A549 (cell line): ENCODE data around the gene TSPEAR. TPM values are rescaled to one million over a fixed set of nuclear protein-coding genes. Genes with fewer than 3 reads are reported as not detected.
A peak's percentile ranks its signal among the peaks of the same experiment; 100 is the strongest.

Experiments used
- ATAC-seq, 2 experiments: fragments of 200-7000 bp in 1 of 2; fragments of >200 bp in 1 of 2; cut with Nextera tagmentation in 1 of 2; cut with Tn5 transposase in 1 of 2; 3 replicates each; pipeline versions ENCODE4 v1.8.0 to v1.9.1; 2018 to 2020; ENCODE audit warnings: mild to moderate bottlenecking in 1 of 2, moderate library complexity in 1 of 2
- CTCF ChIA-PET: fragments of 300-600 bp; sonication (Branson Sonifier 250); formaldehyde crosslinking; extraction: SDS; loops from one replicate; lab custom pipeline; 2021; ENCODE audit warnings: antibody characterized with exemption, inconsistent platforms; lab: Yijun Ruan, JAX
- POLR2A ChIA-PET: fragments of 350-600 bp; formaldehyde crosslinking; extraction: SDS; loops from one replicate; lab custom pipeline; 2021; ENCODE audit warnings: antibody characterized with exemption, inconsistent platforms; lab: Yijun Ruan, JAX
- DNase-seq, 2 experiments: peaks; one replicate each; pipeline versions ENCODE4 v3.0.0 to v3.0.0-alpha.2; 2011 to 2016; ENCODE audit warnings: low read depth in 1 of 2, low spot score in 1 of 2
- FAIRE-seq: peaks from 2 replicates; lab custom pipeline; 2011; peaks lifted over from hg19 to GRCh38; lab: Jason Lieb, UNC
- H3K27ac ChIP-seq, 2 experiments: fragments of >200 bp; sonication (Bioruptor Twin); formaldehyde crosslinking; 3 replicates each; pipeline ENCODE4 v1.5.1; 2016 to 2017
- H3K4me1 ChIP-seq: fragments of >200 bp; sonication (Bioruptor Twin); formaldehyde crosslinking; 3 replicates; pipeline ENCODE4 v1.6.1; 2016
- H3K4me2 ChIP-seq: fragments of >200 bp; sonication (Bioruptor Twin); formaldehyde crosslinking; 3 replicates; pipeline ENCODE4 v1.6.1; 2016
- H3K4me3 ChIP-seq: fragments of >200 bp; sonication (Bioruptor Twin); formaldehyde crosslinking; 3 replicates; pipeline ENCODE4 v1.5.1; 2016
- H3K9me3 ChIP-seq: fragments of >200 bp; sonication (Bioruptor Twin); formaldehyde crosslinking; 3 replicates; pipeline ENCODE4 v1.6.1; 2016
- CBX8 ChIP-seq: fragments of 200-600 bp; sonication (generic); IDR thresholded peaks from 2 replicates; pipeline ENCODE4 v1.6.1; 2016
- CTCF ChIP-seq: fragments of >200 bp; sonication (Bioruptor Twin); formaldehyde crosslinking; IDR thresholded peaks from 3 replicates; pipeline ENCODE4 v1.5.1; 2016
- ELK1 ChIP-seq: fragments of 150-350 bp; IDR thresholded peaks from 2 replicates; pipeline ENCODE4 v1.6.1; 2014; ENCODE audit warnings: low read depth, mild to moderate bottlenecking, low read length
- GATA3 ChIP-seq: IDR thresholded peaks from 2 replicates; pipeline ENCODE4 v1.6.1; 2012; ENCODE audit warnings: borderline replicate concordance
- HDAC2 ChIP-seq: fragments of 200-600 bp; sonication (generic); IDR thresholded peaks from 2 replicates; pipeline ENCODE4 v1.6.1; 2016
- HEYL ChIP-seq: fragments of 250-450 bp; sonication (Bioruptor Pico); IDR thresholded peaks from 2 replicates; pipeline ENCODE4 v1.8.0; 2021; ENCODE audit warnings: mild to moderate bottlenecking, moderate library complexity
- HMGXB4 ChIP-seq: fragments of 250-450 bp; sonication (Bioruptor Pico); IDR thresholded peaks from 2 replicates; pipeline ENCODE4 v1.5.0; 2021; ENCODE audit warnings: mild to moderate bottlenecking, moderate library complexity, borderline replicate concordance
- HOXA7 ChIP-seq: fragments of 250-450 bp; sonication (Bioruptor Pico); IDR thresholded peaks from 2 replicates; pipeline ENCODE4 v1.5.0; 2020; ENCODE audit warnings: mild to moderate bottlenecking, moderate library complexity
- MAX ChIP-seq: IDR thresholded peaks from 2 replicates; pipeline ENCODE4 v1.6.1; 2012
- MYC ChIP-seq: IDR thresholded peaks from 2 replicates; pipeline ENCODE4 v1.6.1; 2012; ENCODE audit warnings: mild to moderate bottlenecking, inconsistent platforms, low read length, improper control_type of control experiment, borderline replicate concordance
- NR3C1 ChIP-seq: fragments of >200 bp; sonication (Bioruptor Twin); formaldehyde crosslinking; IDR thresholded peaks from 3 replicates; pipeline ENCODE4 v1.6.1; 2017
- RARB ChIP-seq: fragments of 250-450 bp; sonication (Bioruptor Pico); IDR thresholded peaks from 2 replicates; pipeline ENCODE4 v1.8.0; 2021; ENCODE audit warnings: mild to moderate bottlenecking, moderate library complexity
- RCOR1 ChIP-seq: fragments of 150-350 bp; IDR thresholded peaks from 2 replicates; pipeline ENCODE4 v1.6.1; 2014; ENCODE audit warnings: antibody characterized with exemption, low read length, low read depth
- RNF2 ChIP-seq: fragments of 200-600 bp; sonication (generic); IDR thresholded peaks from 2 replicates; pipeline ENCODE4 v1.6.1; 2016; ENCODE audit warnings: low read depth, mild to moderate bottlenecking, antibody characterized with exemption, moderate library complexity, borderline replicate concordance
- ZC3H11A ChIP-seq: fragments of 450-650 bp; IDR thresholded peaks from 2 replicates; pipeline ENCODE4 v1.6.1; 2014; ENCODE audit warnings: antibody characterized with exemption, mild to moderate bottlenecking
- ZFP36 ChIP-seq: fragments of 450-650 bp; IDR thresholded peaks from 2 replicates; pipeline ENCODE4 v1.6.1; 2014; ENCODE audit warnings: borderline replicate concordance; ENCODE audit not compliant: partially characterized antibody
- WGBS: methylation state at CpG from one replicate; pipeline ENCODE4 v1.1.6; 2017; ENCODE audit errors: missing lambda C conversion rate; 5-methylcytosine and 5-hydroxymethylcytosine counted together
- polyA plus RNA-seq, 4 experiments: library from polyadenylated mRNA; depleted of rRNA in 3 of 4; stranded (reverse); fragments of >200 nt; fragmentation: RNase III in 1 of 4; extraction: RNeasy Plus Mini Kit Qiagen cat#74134 plus additional on column Dnase treatment in 1 of 4; gene quantifications; 2 replicates in 3 of 4; 3 replicates in 1 of 4; pipeline ENCODE4 v1.2.3, GENCODE V29; 2011 to 2017

Gene TSPEAR
- polyA plus RNA-seq, 2 of the 4 experiments (the other 2 are of a cell fraction), result not detected

GRCh38 chr21:44482581-44483287 lies 228.6 kb downstream of the TSPEAR start:
- DNase-seq, result peak in 1 of 2 experiments; percentile 20
- TF ChIP-seq HMGXB4 (CRISPR knock-in tag) (no peak), RNF2 (no peak), HEYL (CRISPR knock-in tag) (no peak), MYC (no peak), ZFP36 (no peak), RCOR1 (no peak), RARB (CRISPR knock-in tag) (no peak), ZC3H11A (no peak), HDAC2 (no peak), MAX (no peak), ELK1 (no peak)
- TF ChIP-seq, all 56 proteins: peak for 0
- no peaks in the 10 kb centered on the region for H3K4me1 ChIP-seq
- no peak overlapping the region for H3K4me2 ChIP-seq
- ATAC-seq (no peak), FAIRE-seq (no peak)
- 66% methylated on average over 12 of the region's 14 CpGs for WGBS
- H3K4me3 ChIP-seq, result no peak overlapping the region
- H3K9me3 ChIP-seq, result no peaks in the 10 kb centered on the region
- ChIA-PET POLR2A (no interaction called here), CTCF (interaction anchor here (0.7 kb wide), 1 partner anchor 38 kb away, joined by 3 read pairs; no protein-coding TSS in a partner anchor)
- H3K27ac ChIP-seq, result no peak overlapping the region

- ATAC-seq (no peak), FAIRE-seq (no peak)
- Histone ChIP-seq H3K27ac (no peak overlapping the region), H3K4me1 (no peaks in the 10 kb centered on the region)
- TF ChIP-seq ELK1 (no peak), CTCF (no peak), NR3C1 (no peak), GATA3 (no peak), HOXA7 (no peak), RNF2 (no peak), CBX8 (no peak)
- TF ChIP-seq, all 56 proteins: peak for 0
- POLR2A ChIA-PET, result no interaction called here
- no peaks in the 10 kb centered on the region for H3K9me3 ChIP-seq
- whole genome bisulfite sequencing, result 63% methylated on average over 12 of the region's 16 CpGs
- CTCF ChIA-PET, result interaction anchor here (0.6 to 2.2 kb wide), 10 partner anchors 9 to 142 kb away, joined by 3 to 12 read pairs (median 4); partner anchors contain the start of genes CFAP410 and LRRC3
- no peak for DNase-seq
- no peak overlapping the region for H3K4me2 ChIP-seq
- no peak overlapping the region for H3K4me3 ChIP-seq
These were observed 230.9 kb downstream of the TSPEAR start for GRCh38 chr21:44480200-44481053.
